Erythroblast (primary cell): ENCODE measurements around the gene FOXC1.

ENCODE experiments used
- GATA1 ChIP-seq: IDR thresholded peaks from 2 replicates; pipeline ENCODE4 v1.6.1; 2011; ENCODE audit warnings: low read depth, mild to moderate bottlenecking, control low read depth, low read length, moderate library complexity
- POLR2A ChIP-seq: IDR thresholded peaks from 2 replicates; pipeline ENCODE4 v1.6.1; 2011; ENCODE audit warnings: mild to moderate bottlenecking, low read length

GRCh38 chr6:1591926-1592325, 17.8 kb upstream of the FOXC1 start:
- TF ChIP-seq POLR2A = no peak
- TF ChIP-seq GATA1 = no peak
